ENCODE data around the gene TUBB4A. TPM values are rescaled to one million over a fixed set of nuclear protein-coding genes. Genes with fewer than 3 reads are reported as not detected.

The TUBB4A gene
- total and polyA plus RNA-seq, 7 donors = 0.44 to 6.4 (median 2.7) TPM

GRCh38 chr19:6446452-6446851 lies 55.7 kb downstream of the TUBB4A start:
- intact Hi-C loops (cut with DNase I) = no loop called here
- Histone ChIP-seq H3K4me3 (no peak overlapping the region), H3K36me3 (ENCODE audit: insufficient read depth in 1 of 2, low read depth in 1 of 2) (peaks cover 3 to 40% of the 10 kb centered on the region in 2 donors), H3K27ac (no peak overlapping the region), H3K9me3 (no peaks in the 10 kb centered on the region), H3K27me3 (ENCODE audit: insufficient read depth in 3 of 3, low read length in 2 of 3) (no peaks in the 10 kb centered on the region), H3K4me1 (no peaks in the 10 kb centered on the region)
- no peak for DNase-seq
- ATAC-seq = no peak
- 94 to 99% (median 95%) methylated on average over 3 of the region's 3 CpGs for WGBS, 3 donors
- TF ChIP-seq CTCF (IDR thresholded peaks at IDR 0.05) = no peak

Other genes starting within 250 kb of the TUBB4A start
- 10 to 100 TPM; 35.8 to 51.7 (median 44.0) TPM for gene MLLT1, start 222.3 kb downstream of the TUBB4A start, total RNA-seq
- gene MLLT1, start 222.3 kb downstream of the TUBB4A start, polyA plus RNA-seq = 10 to 100 TPM; 24.2 to 34.2 (median 25.2) TPM
- gene ACER1, start 168.7 kb downstream of the TUBB4A start, total RNA-seq = not detected
- not detected for gene ACER1, start 168.7 kb downstream of the TUBB4A start, polyA plus RNA-seq
- 100 to 1,000 TPM in 3 of 4 donors, 10 to 100 TPM in 1; 82.0 to 121 (median 116) TPM for gene CLPP, start 140.8 kb downstream of the TUBB4A start, total RNA-seq
- gene CLPP, start 140.8 kb downstream of the TUBB4A start, polyA plus RNA-seq = 100 to 1,000 TPM; 101 to 140 (median 121) TPM
- gene ALKBH7, start 129.5 kb downstream of the TUBB4A start, total RNA-seq = 100 to 1,000 TPM in 2 of 4 donors, 10 to 100 TPM in 2; 72.3 to 120 (median 96.8) TPM
- 100 to 1,000 TPM in 1 of 3 donors, 10 to 100 TPM in 2; 71.5 to 114 (median 99.5) TPM for gene ALKBH7, start 129.5 kb downstream of the TUBB4A start, polyA plus RNA-seq
- gene PSPN, start 126.4 kb downstream of the TUBB4A start, total RNA-seq = 1 to 10 TPM in 1 of 4 donors, under 1 TPM in 3; 0.55 to 1.0 (median 0.65) TPM
- gene PSPN, start 126.4 kb downstream of the TUBB4A start, polyA plus RNA-seq = 1 to 10 TPM in 1 of 3 donors, under 1 TPM in 2; 0.34 to 1.3 (median 0.78) TPM
- gene GTF2F1, start 109.1 kb downstream of the TUBB4A start, total RNA-seq = 10 to 100 TPM; 23.7 to 37.0 (median 33.3) TPM
- 10 to 100 TPM; 33.8 to 60.0 (median 42.8) TPM for gene GTF2F1, start 109.1 kb downstream of the TUBB4A start, polyA plus RNA-seq
- 100 to 1,000 TPM; 101 to 168 (median 149) TPM for gene KHSRP, start 77.5 kb downstream of the TUBB4A start, total RNA-seq
- 100 to 1,000 TPM; 104 to 174 (median 154) TPM for gene KHSRP, start 77.5 kb downstream of the TUBB4A start, polyA plus RNA-seq
- under 1 TPM in 3 of 4 donors, not detected in 1; 0.15 to 0.60 (median 0.50) TPM for gene SLC25A41, start 68.5 kb downstream of the TUBB4A start, total RNA-seq
- under 1 TPM; 0.07 to 0.45 (median 0.43) TPM for gene SLC25A41, start 68.5 kb downstream of the TUBB4A start, polyA plus RNA-seq
- gene SLC25A23, start 42.5 kb downstream of the TUBB4A start, total RNA-seq = 10 to 100 TPM; 40.6 to 91.8 (median 67.1) TPM
- 10 to 100 TPM; 15.0 to 49.4 (median 49.0) TPM for gene SLC25A23, start 42.5 kb downstream of the TUBB4A start, polyA plus RNA-seq
- gene CRB3, start 38.0 kb downstream of the TUBB4A start, total RNA-seq = not detected
- under 1 TPM in 2 of 3 donors, not detected in 1; 0.23 to 0.38 TPM for gene CRB3, start 38.0 kb downstream of the TUBB4A start, polyA plus RNA-seq
- gene DENND1C, start 20.5 kb downstream of the TUBB4A start, total RNA-seq = under 1 TPM; 0.26 to 0.93 (median 0.81) TPM
- under 1 TPM; 0.17 to 0.27 (median 0.21) TPM for gene DENND1C, start 20.5 kb downstream of the TUBB4A start, polyA plus RNA-seq
- 1 to 10 TPM in 2 of 4 donors, under 1 TPM in 1, not detected in 1; 0.66 to 1.9 (median 1.2) TPM for gene TNFSF9, start 28.7 kb upstream of the TUBB4A start, total RNA-seq
- under 1 TPM; 0.25 to 0.57 (median 0.46) TPM for gene TNFSF9, start 28.7 kb upstream of the TUBB4A start, polyA plus RNA-seq
- not detected for gene CD70, start 88.8 kb upstream of the TUBB4A start, total RNA-seq
- gene CD70, start 88.8 kb upstream of the TUBB4A start, polyA plus RNA-seq = not detected
- gene TNFSF14, start 167.9 kb upstream of the TUBB4A start, total RNA-seq = under 1 TPM in 3 of 4 donors, not detected in 1; 0.06 to 0.81 (median 0.27) TPM
- under 1 TPM; 0.01 to 0.34 (median 0.09) TPM for gene TNFSF14, start 167.9 kb upstream of the TUBB4A start, polyA plus RNA-seq
- 100 to 1,000 TPM in 2 of 4 donors, 10 to 100 TPM in 2; 78.6 to 120 (median 94.9) TPM for gene C3, start 218.3 kb upstream of the TUBB4A start, total RNA-seq
- gene C3, start 218.3 kb upstream of the TUBB4A start, polyA plus RNA-seq = 10 to 100 TPM; 37.7 to 88.8 (median 72.7) TPM
- gene GPR108, start 235.3 kb upstream of the TUBB4A start, total RNA-seq = 10 to 100 TPM; 12.5 to 27.8 (median 21.3) TPM
- gene GPR108, start 235.3 kb upstream of the TUBB4A start, polyA plus RNA-seq = 10 to 100 TPM; 19.3 to 25.7 (median 25.0) TPM
- 100 to 1,000 TPM; 215 to 264 (median 223) TPM for gene TRIP10, start 237.4 kb upstream of the TUBB4A start, total RNA-seq
- gene TRIP10, start 237.4 kb upstream of the TUBB4A start, polyA plus RNA-seq = 100 to 1,000 TPM; 104 to 297 (median 234) TPM

All from psoas muscle (tissue), 8 donors.